HL-60/S4 (cell line): Measurements from ENCODE around the gene SPTBN5.

Experiments used
- in situ Hi-C: fragments of 300-500 bp; cut with MboI; formaldehyde crosslinking; loops from 2 replicates; pipeline ENCODE4 v1.14.3; 2022; ENCODE audit warnings: low sequenced_read_pairs

Gene SPTBN5

GRCh38 chr15:41904541-41905005 is 10.7 kb upstream of the SPTBN5 start:
- in situ Hi-C loops, result no loop called here

GRCh38 chr15:41903782-41904181 is 9.9 kb upstream of the SPTBN5 start:
- in situ Hi-C loops, result no loop called here

- in situ Hi-C loops, result no loop called here
Observed at GRCh38 chr15:41901431-41901830, 7.6 kb upstream of the SPTBN5 start.

GRCh38 chr15:41900526-41901380 is 6.9 kb upstream of the SPTBN5 start:
- in situ Hi-C loops, result no loop called here

GRCh38 chr15:41899854-41900442 is 6.1 kb upstream of the SPTBN5 start:
- in situ Hi-C loops, result no loop called here

- in situ Hi-C loops, result no loop called here
Observed at GRCh38 chr15:41897363-41897799, 3.5 kb upstream of the SPTBN5 start.

GRCh38 chr15:41896566-41896965 is 2.7 kb upstream of the SPTBN5 start:
- in situ Hi-C loops, result no loop called here

GRCh38 chr15:41895957-41896356 is 2.1 kb upstream of the SPTBN5 start:
- in situ Hi-C loops, result no loop called here

- in situ Hi-C loops, result no loop called here
Observed at GRCh38 chr15:41895491-41895890, 1.6 kb upstream of the SPTBN5 start.

- in situ Hi-C loops, result no loop called here
Observed at GRCh38 chr15:41894791-41895463, 1.1 kb upstream of the SPTBN5 start.

- in situ Hi-C loops, result no loop called here
Observed at GRCh38 chr15:41894251-41894790, 468 bp upstream of the SPTBN5 start.

GRCh38 chr15:41892621-41893421 is 1.0 kb downstream of the SPTBN5 start:
- in situ Hi-C loops, result no loop called here

GRCh38 chr15:41891946-41892345 is 1.9 kb downstream of the SPTBN5 start:
- in situ Hi-C loops, result no loop called here

GRCh38 chr15:41891226-41891625 is 2.6 kb downstream of the SPTBN5 start:
- in situ Hi-C loops, result no loop called here

- in situ Hi-C loops, result no loop called here
Observed at GRCh38 chr15:41890050-41890690, 3.7 kb downstream of the SPTBN5 start.

GRCh38 chr15:41888662-41889253 is 5.1 kb downstream of the SPTBN5 start:
- in situ Hi-C loops, result no loop called here

GRCh38 chr15:41887893-41888292 is 6.0 kb downstream of the SPTBN5 start:
- in situ Hi-C loops, result no loop called here

GRCh38 chr15:41887161-41887560 is 6.7 kb downstream of the SPTBN5 start:
- in situ Hi-C loops, result no loop called here

- in situ Hi-C loops, result no loop called here
Observed at GRCh38 chr15:41886741-41887140, 7.1 kb downstream of the SPTBN5 start.

GRCh38 chr15:41885841-41886240 is 8.0 kb downstream of the SPTBN5 start:
- in situ Hi-C loops, result no loop called here
